HG02798 (cell line): ENCODE data around the gene SDK2.

Source experiments
- ATAC-seq: cut with Tn5 transposase; IDR thresholded peaks from one replicate; pipeline ENCODE4 v1.9.1; 2021; ENCODE audit warnings: mild to moderate bottlenecking; ENCODE audit not compliant: unreplicated experiment, poor library complexity

Gene SDK2

GRCh38 chr17:73644145-73645049 is at the start of gene SDK2:
Gene SDK2 (minus strand): TSS chr17:73644445. CDS start chr17:73644088, 357 bp downstream.
- ATAC-seq = no peak

- no peak for ATAC-seq
Observed at GRCh38 chr17:73693071-73693470, 48.8 kb upstream of the SDK2 start.

GRCh38 chr17:73691321-73691766 is 47.1 kb upstream of the SDK2 start:
- ATAC-seq = no peak

GRCh38 chr17:73690676-73691075 is 46.4 kb upstream of the SDK2 start:
- ATAC-seq = no peak

GRCh38 chr17:73689596-73690275 is 45.5 kb upstream of the SDK2 start:
- ATAC-seq = no peak

GRCh38 chr17:73686961-73687360 is 42.7 kb upstream of the SDK2 start:
- ATAC-seq = no peak

- ATAC-seq = no peak
Observed at GRCh38 chr17:73686126-73686525, 41.9 kb upstream of the SDK2 start.

GRCh38 chr17:73684183-73684582 is 39.9 kb upstream of the SDK2 start:
- no peak for ATAC-seq

GRCh38 chr17:73683771-73684170 is 39.5 kb upstream of the SDK2 start:
- no peak for ATAC-seq

GRCh38 chr17:73681946-73682345 is 37.7 kb upstream of the SDK2 start:
- ATAC-seq = no peak

- ATAC-seq = no peak
Observed at GRCh38 chr17:73679476-73679875, 35.2 kb upstream of the SDK2 start.

GRCh38 chr17:73678999-73679398 is 34.8 kb upstream of the SDK2 start:
- ATAC-seq = no peak

GRCh38 chr17:73669771-73670170 is 25.5 kb upstream of the SDK2 start:
- ATAC-seq = no peak

GRCh38 chr17:73667181-73667959 is 23.1 kb upstream of the SDK2 start:
- ATAC-seq = no peak

- no peak for ATAC-seq
Observed at GRCh38 chr17:73663614-73664013, 19.4 kb upstream of the SDK2 start.

GRCh38 chr17:73660366-73660765 is 16.1 kb upstream of the SDK2 start:
- no peak for ATAC-seq

- ATAC-seq = no peak
Observed at GRCh38 chr17:73658821-73659515, 14.7 kb upstream of the SDK2 start.

- no peak for ATAC-seq
Observed at GRCh38 chr17:73657473-73658116, 13.3 kb upstream of the SDK2 start.

GRCh38 chr17:73654241-73654640 is 10.0 kb upstream of the SDK2 start:
- ATAC-seq = no peak

- ATAC-seq = no peak
Observed at GRCh38 chr17:73653810-73654209, 9.6 kb upstream of the SDK2 start.
